GM12878 (cell line): Measurements from ENCODE around the gene CCL11. TPM values are rescaled to one million over a fixed set of nuclear protein-coding genes. Genes with fewer than 3 reads are reported as not detected.

Source experiments
- ATAC-seq: fragments of 200-7000 bp; cut with Tn5 transposase; 3 replicates; pipeline ENCODE4 v1.9.1; 2020; ENCODE audit warnings: mild to moderate bottlenecking, moderate library complexity
- BruUV-seq: library from RNA; stranded (reverse); fragments of 400-500 nt; replicated peaks from 2 replicates; lab custom pipeline; 2021; lab: Mats Ljungman, UMichigan
- CTCF ChIA-PET: fragments of 300-600 bp; sonication (Branson Sonifier 250); formaldehyde crosslinking; extraction: SDS; loops from one replicate; lab custom pipeline; 2021; ENCODE audit warnings: inconsistent platforms; lab: Yijun Ruan, JAX
- POLR2A ChIA-PET: fragments of 350-600 bp; formaldehyde crosslinking; extraction: SDS; loops from one replicate; lab custom pipeline; 2021; ENCODE audit warnings: inconsistent platforms; lab: Charles Lee
- RAD21 ChIA-PET: fragments of 300-600 bp; sonication (Branson Sonifier 250); formaldehyde crosslinking; loops from one replicate; lab custom pipeline; 2023; ENCODE audit warnings: antibody characterized with exemption; ENCODE audit not compliant: unreplicated experiment; lab: Charles Lee
- SMC1A ChIA-PET: fragments of 300-600 bp; sonication (Branson Sonifier 250); formaldehyde crosslinking; loops from one replicate; lab custom pipeline; 2023; ENCODE audit not compliant: unreplicated experiment, uncharacterized antibody; lab: Charles Lee
- DNase-seq: peaks from one replicate; pipeline ENCODE4 v3.0.0-alpha.2; 2011; ENCODE audit warnings: low read depth, low spot score
- FAIRE-seq: peaks from 3 replicates; lab custom pipeline; 2011; peaks lifted over from hg19 to GRCh38; lab: Jason Lieb, UNC
- H2AFZ ChIP-seq: 2 replicates; pipeline ENCODE4 v1.6.0; 2011; ENCODE audit warnings: low read depth, low read length, control low read depth; ENCODE audit not compliant: control insufficient read depth
- H3K27ac ChIP-seq: 2 replicates; pipeline ENCODE4 v1.5.1; 2011; ENCODE audit warnings: control low read depth; ENCODE audit not compliant: control insufficient read depth, insufficient read depth
- H3K27me3 ChIP-seq, 2 experiments: replicated peaks in 1 of 2; 2 replicates each; pipeline versions ENCODE4 v1.6.0 to v1.6.1; 2011; ENCODE audit warnings: low read length in 1 of 2; ENCODE audit not compliant: control insufficient read depth in 2 of 2, insufficient read depth in 2 of 2
- H3K36me3 ChIP-seq, 2 experiments: 2 replicates each; pipeline ENCODE4 v1.5.1; 2011; ENCODE audit warnings: low read length in 1 of 2; ENCODE audit not compliant: control insufficient read depth in 2 of 2, insufficient read depth in 2 of 2
- H3K4me1 ChIP-seq: 2 replicates; pipeline ENCODE4 v1.6.1; 2011; ENCODE audit warnings: mild to moderate bottlenecking, low read length, moderate library complexity, mixed read lengths; ENCODE audit not compliant: control insufficient read depth, insufficient read depth
- H3K4me2 ChIP-seq: 2 replicates; pipeline ENCODE4 v1.6.0; 2011; ENCODE audit warnings: control low read depth; ENCODE audit not compliant: control insufficient read depth, insufficient read depth
- H3K4me3 ChIP-seq: fragments of 200-600 bp; sonication (generic); 2 replicates; pipeline ENCODE4 v1.5.1; 2016
- H3K79me2 ChIP-seq: 2 replicates; pipeline ENCODE4 v1.6.0; 2011; ENCODE audit warnings: low read length; ENCODE audit not compliant: control insufficient read depth, insufficient read depth
- H3K9ac ChIP-seq: 2 replicates; pipeline ENCODE4 v1.8.0; 2011; ENCODE audit warnings: low read length, control low read depth, mixed read lengths; ENCODE audit not compliant: control insufficient read depth, insufficient read depth
- H3K9me3 ChIP-seq: replicated peaks from 3 replicates; pipeline ENCODE4 v1.5.1; 2011; ENCODE audit warnings: mild to moderate bottlenecking, low read length; ENCODE audit not compliant: control insufficient read depth, insufficient read depth
- H4K20me1 ChIP-seq: 2 replicates; pipeline ENCODE4 v1.6.0; 2011; ENCODE audit not compliant: control insufficient read depth, insufficient read depth
- CHD1 ChIP-seq: IDR thresholded peaks from 2 replicates; pipeline ENCODE4 v1.6.1; 2012; ENCODE audit warnings: low read depth, low read length, improper control_type of control experiment
- GATAD2B ChIP-seq: fragments of 450-650 bp; conservative IDR thresholded peaks from 2 replicates; pipeline ENCODE4 v1.6.1; 2017; ENCODE audit warnings: low read depth, mild to moderate bottlenecking, moderate library complexity
- KAT2A ChIP-seq: conservative IDR thresholded peaks from 2 replicates; pipeline ENCODE4 v1.6.1; 2011; ENCODE audit warnings: low read depth, low read length; ENCODE audit not compliant: control insufficient read depth
- SUZ12 ChIP-seq: fragments of 200-600 bp; sonication (generic); IDR thresholded peaks from one replicate; pipeline ENCODE4 v1.6.1; 2018; ENCODE audit warnings: antibody characterized with exemption, mild to moderate bottlenecking; ENCODE audit not compliant: unreplicated experiment
- WGBS: methylation state at CpG from one replicate; pipeline ENCODE4 v1.1.6; 2016; ENCODE audit warnings: low lambda C conversion rate; ENCODE audit not compliant: insufficient replicate concordance, insufficient coverage; ENCODE audit errors: missing lambda C conversion rate; 5-methylcytosine and 5-hydroxymethylcytosine counted together
- in situ Hi-C: fragments of 300-500 bp; cut with MboI; formaldehyde crosslinking; loops from 9 replicates; pipeline ENCODE4 v1.14.3; 2018; ENCODE audit warnings: mixed read lengths
- intact Hi-C: fragments of 100-400 bp; cut with micrococcal nuclease; formaldehyde crosslinking; loops from one replicate; pipeline ENCODE4 v1.14.2; 2022; ENCODE audit not compliant: unreplicated experiment
- polyA plus RNA-seq, 11 experiments: library from polyadenylated mRNA; depleted of rRNA in 4 of 11; unstranded in 6 of 11; stranded (reverse) in 5 of 11; fragments of >200 nt; fragmentation: Nextera tagmentation in 4 of 11; fragmentation: Illumina TruSeq in 1 of 11; extraction: Ambion mirVana in 4 of 11; extraction: Trizol in 1 of 11; gene quantifications; 1 replicate in 1 of 11; 2 replicates in 10 of 11; pipeline versions ENCODE4 v1.2.1 to v1.2.3, GENCODE V29; 2011 to 2016; ENCODE audit warnings: inconsistent platforms in 2 of 11, missing spikeins in 2 of 11, low read depth in 1 of 11
- total RNA-seq, 4 experiments: library from RNA; depleted of rRNA in 3 of 4; stranded (reverse); fragments of >200 nt in 3 of 4; fragmentation: Illumina TruSeq in 1 of 4; extraction: Trizol in 1 of 4; gene quantifications; 2 replicates each; pipeline versions ENCODE4 v1.2.1 to v1.2.3, GENCODE V29; 2013 to 2021
- TF ChIP-seq, protein P1 (sequence below): IDR thresholded peaks from 2 replicates; pipeline ENCODE4 v1.6.1; 2012; ENCODE audit warnings: low read depth, low read length, improper control_type of control experiment
- TF ChIP-seq, protein P2 (sequence below), 3 experiments: IDR thresholded peaks in 2 of 3; conservative IDR thresholded peaks in 1 of 3; 2 replicates each; pipeline ENCODE4 v1.5.1; 2011; ENCODE audit warnings: low read depth in 3 of 3, low read length in 3 of 3, mild to moderate bottlenecking in 3 of 3, control low read depth in 2 of 3, moderate library complexity in 2 of 3, inconsistent platforms in 1 of 3, mixed read lengths in 1 of 3; ENCODE audit not compliant: control insufficient read depth in 2 of 3, insufficient read depth in 1 of 3; ENCODE audit errors: extremely low read depth in 1 of 3

The CCL11 gene
- total and polyA plus RNA-seq, 10 of the 15 experiments (the other 5 are each of a cell fraction or from before 2014, with no cell fraction given), result not detected

DNA sequence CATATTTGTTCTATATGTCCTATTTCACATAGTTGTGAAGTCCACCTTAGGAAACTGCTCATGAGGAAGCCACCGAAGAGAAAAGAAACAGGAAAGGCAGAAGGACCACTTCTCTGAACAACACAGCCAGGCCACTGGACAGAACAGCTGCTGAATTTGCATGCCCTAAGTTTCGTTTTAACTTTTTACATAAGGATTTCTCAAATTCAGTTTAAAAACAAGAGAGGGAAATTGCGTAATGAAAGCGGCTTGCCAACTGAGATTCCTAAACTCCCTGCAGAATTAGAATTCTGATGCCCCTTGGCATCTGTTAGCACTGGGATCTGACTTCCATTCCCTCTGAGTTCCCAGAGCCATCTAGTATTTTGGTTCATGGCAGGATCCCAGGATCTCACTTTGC lies 28.7 kb downstream of the CCL11 start (continued):
- TF ChIP-seq CHD1 (no peak), KAT2A (no peak), GATAD2B (no peak)
- TF ChIP-seq, protein P1, sequence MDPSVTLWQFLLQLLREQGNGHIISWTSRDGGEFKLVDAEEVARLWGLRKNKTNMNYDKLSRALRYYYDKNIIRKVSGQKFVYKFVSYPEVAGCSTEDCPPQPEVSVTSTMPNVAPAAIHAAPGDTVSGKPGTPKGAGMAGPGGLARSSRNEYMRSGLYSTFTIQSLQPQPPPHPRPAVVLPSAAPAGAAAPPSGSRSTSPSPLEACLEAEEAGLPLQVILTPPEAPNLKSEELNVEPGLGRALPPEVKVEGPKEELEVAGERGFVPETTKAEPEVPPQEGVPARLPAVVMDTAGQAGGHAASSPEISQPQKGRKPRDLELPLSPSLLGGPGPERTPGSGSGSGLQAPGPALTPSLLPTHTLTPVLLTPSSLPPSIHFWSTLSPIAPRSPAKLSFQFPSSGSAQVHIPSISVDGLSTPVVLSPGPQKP, result no peak

DNA sequence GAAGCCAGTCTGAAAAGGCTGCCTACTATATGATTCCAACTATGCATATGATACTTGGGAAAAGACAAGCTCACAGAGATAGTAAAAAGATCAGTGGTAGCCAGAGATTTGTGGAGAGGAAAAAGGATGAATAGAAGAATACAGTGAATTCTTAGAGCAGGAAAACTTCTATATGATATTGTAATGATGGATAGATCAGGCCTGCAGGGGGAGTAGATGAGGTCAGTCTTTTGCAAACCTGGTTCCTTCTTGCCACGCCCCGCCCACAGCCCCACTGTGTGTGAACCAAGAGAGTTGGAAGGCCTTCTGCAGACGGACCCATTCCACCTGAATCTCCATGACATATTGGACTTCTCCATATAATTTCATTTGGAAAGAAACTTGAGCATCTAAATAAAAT lies 32.9 kb downstream of the CCL11 start:
- ChIA-PET RAD21 (interaction anchor here (1.2 kb wide), 1 partner anchor 44 kb away, joined by 3 read pairs; no protein-coding TSS in a partner anchor), SMC1A (no interaction called here), CTCF (interaction anchor here (0.8 to 1.7 kb wide), 2 partner anchors 16 to 43 kb away, joined by 3 to 6 read pairs; no protein-coding TSS in a partner anchor), POLR2A (no interaction called here)
- H3K4me3 ChIP-seq, result no peak overlapping the region
- no peak for TF ChIP-seq SUZ12
- TF ChIP-seq, protein P2, sequence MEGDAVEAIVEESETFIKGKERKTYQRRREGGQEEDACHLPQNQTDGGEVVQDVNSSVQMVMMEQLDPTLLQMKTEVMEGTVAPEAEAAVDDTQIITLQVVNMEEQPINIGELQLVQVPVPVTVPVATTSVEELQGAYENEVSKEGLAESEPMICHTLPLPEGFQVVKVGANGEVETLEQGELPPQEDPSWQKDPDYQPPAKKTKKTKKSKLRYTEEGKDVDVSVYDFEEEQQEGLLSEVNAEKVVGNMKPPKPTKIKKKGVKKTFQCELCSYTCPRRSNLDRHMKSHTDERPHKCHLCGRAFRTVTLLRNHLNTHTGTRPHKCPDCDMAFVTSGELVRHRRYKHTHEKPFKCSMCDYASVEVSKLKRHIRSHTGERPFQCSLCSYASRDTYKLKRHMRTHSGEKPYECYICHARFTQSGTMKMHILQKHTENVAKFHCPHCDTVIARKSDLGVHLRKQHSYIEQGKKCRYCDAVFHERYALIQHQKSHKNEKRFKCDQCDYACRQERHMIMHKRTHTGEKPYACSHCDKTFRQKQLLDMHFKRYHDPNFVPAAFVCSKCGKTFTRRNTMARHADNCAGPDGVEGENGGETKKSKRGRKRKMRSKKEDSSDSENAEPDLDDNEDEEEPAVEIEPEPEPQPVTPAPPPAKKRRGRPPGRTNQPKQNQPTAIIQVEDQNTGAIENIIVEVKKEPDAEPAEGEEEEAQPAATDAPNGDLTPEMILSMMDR (IDR thresholded peaks at IDR 0.05 in 2 of 3, conservative IDR thresholded peaks at IDR 0.05 in 1 of 3; ENCODE audit: control insufficient read depth in 2 of 3, extremely low read depth in 1 of 3, insufficient read depth in 1 of 3, low read depth in 3 of 3, low read length in 3 of 3), result peak in 2 of 3 experiments; percentile 16 to 17; a peak in 2 of 6 replicates
- in situ Hi-C loops, result no loop called here
- H3K27me3 ChIP-seq, result no peaks in the 10 kb centered on the region; a peak in 1 of 4 replicates
- H3K36me3 ChIP-seq, result no peaks in the 10 kb centered on the region
- no peak for DNase-seq
- H4K20me1 ChIP-seq, result no peaks in the 10 kb centered on the region
- FAIRE-seq, result no peak
- BruUV-seq, result no TSS peak
- 4% methylated on average over 3 of the region's 3 CpGs for WGBS
- H3K27ac ChIP-seq, result no peak overlapping the region
- H3K79me2 ChIP-seq, result no peaks in the 10 kb centered on the region
- H3K9me3 ChIP-seq, result no peaks in the 10 kb centered on the region; the same call in 2 of the 3 replicates
- no peak overlapping the region for H3K9ac ChIP-seq
- peak; percentile 68 for ATAC-seq
- no peak overlapping the region for H3K4me2 ChIP-seq
- no peak overlapping the region for H2AFZ ChIP-seq
- H3K4me1 ChIP-seq, result 0 out of 2 replicates have a peak, but pooled peaks cover 3% of the 10 kb centered on the region
- intact Hi-C loops, result loop anchor here (1.0 kb wide), 1 partner anchor 43 kb away; no protein-coding TSS in a partner anchor
